ENCODE results near the gene IL9R.
"Not testable (repeated sequence)": the region's sequence is repeated elsewhere in the genome, so short reads cannot be mapped to it uniquely, and the experiment has no call there.

The IL9R gene

GRCh38 chrX:155998116-155998515 lies 620 bp downstream of the IL9R start:
- DNase-seq (ENCODE audit: low read depth in 2 of 2), result no peak

GRCh38 chrX:155998761-155999510 lies 1.4 kb downstream of the IL9R start:
- DNase-seq (ENCODE audit: low read depth in 2 of 2), result no peak

GRCh38 chrX:155999751-156000150 lies 2.3 kb downstream of the IL9R start:
- not testable (repeated sequence) for DNase-seq (ENCODE audit: low read depth in 2 of 2)

GRCh38 chrX:156000361-156000926 lies 2.9 kb downstream of the IL9R start:
- DNase-seq (ENCODE audit: low read depth in 2 of 2), result no peak

GRCh38 chrX:156001001-156001666 lies 3.6 kb downstream of the IL9R start:
- DNase-seq (ENCODE audit: low read depth in 2 of 2), result no peak

- no peak for DNase-seq (ENCODE audit: low read depth in 2 of 2)
Measured at GRCh38 chrX:156001667-156002021, 4.1 kb downstream of the IL9R start.

GRCh38 chrX:156002507-156002906 lies 5.0 kb downstream of the IL9R start:
- no peak for DNase-seq (ENCODE audit: low read depth in 2 of 2)

- no peak for DNase-seq (ENCODE audit: low read depth in 2 of 2)
Measured at GRCh38 chrX:156003486-156004185, 6.1 kb downstream of the IL9R start.

GRCh38 chrX:156004256-156004655 lies 6.8 kb downstream of the IL9R start:
- DNase-seq (ENCODE audit: low read depth in 2 of 2), result no peak

GRCh38 chrX:156004740-156005139 lies 7.2 kb downstream of the IL9R start:
- DNase-seq (ENCODE audit: low read depth in 2 of 2), result no peak

- DNase-seq (ENCODE audit: low read depth in 2 of 2), result no peak
Measured at GRCh38 chrX:156005144-156005543, 7.6 kb downstream of the IL9R start.

GRCh38 chrX:156006468-156006867 lies 9.0 kb downstream of the IL9R start:
- DNase-seq (ENCODE audit: low read depth in 2 of 2), result not testable (repeated sequence)

GRCh38 chrX:156008379-156008778 lies 10.9 kb downstream of the IL9R start:
- DNase-seq (ENCODE audit: low read depth in 2 of 2), result not testable (repeated sequence)

GRCh38 chrX:156008915-156009314 lies 11.4 kb downstream of the IL9R start:
- no peak for DNase-seq (ENCODE audit: low read depth in 2 of 2)

GRCh38 chrX:156009691-156010090 lies 12.2 kb downstream of the IL9R start:
- not testable (repeated sequence) for DNase-seq (ENCODE audit: low read depth in 2 of 2)

- not testable (repeated sequence) for DNase-seq (ENCODE audit: low read depth in 2 of 2)
Measured at GRCh38 chrX:156013286-156013953, 15.9 kb downstream of the IL9R start.

- not testable (repeated sequence) for DNase-seq (ENCODE audit: low read depth in 2 of 2)
Measured at GRCh38 chrX:156019846-156020245, 22.4 kb downstream of the IL9R start.

- not testable (repeated sequence) for DNase-seq (ENCODE audit: low read depth in 2 of 2)
Measured at GRCh38 chrX:156023002-156023401, 25.5 kb downstream of the IL9R start.

- not testable (repeated sequence) for DNase-seq (ENCODE audit: low read depth in 2 of 2)
Measured at GRCh38 chrX:156024949-156025492, 27.5 kb downstream of the IL9R start.

- not testable (repeated sequence) for DNase-seq (ENCODE audit: low read depth in 2 of 2)
Measured at GRCh38 chrX:156028653-156029237, 31.2 kb downstream of the IL9R start.

- not testable (repeated sequence) for DNase-seq (ENCODE audit: low read depth in 2 of 2)
Measured at GRCh38 chrX:156029296-156029695, 31.8 kb downstream of the IL9R start.
